DMS79 treated with DMSO at 0.1 percent for 48 hours (cell line): ENCODE results near the gene COL8A1.
A peak's percentile ranks its signal among the peaks of the same experiment; 100 is the strongest.
"Not testable (repeated sequence)": the region's sequence is repeated elsewhere in the genome, so short reads cannot be mapped to it uniquely, and the experiment has no call there.

Experiments
- DNase-seq: peaks from one replicate; lab custom pipeline; 2025; lab: John Stamatoyannopoulos, UW

Gene COL8A1

DNA sequence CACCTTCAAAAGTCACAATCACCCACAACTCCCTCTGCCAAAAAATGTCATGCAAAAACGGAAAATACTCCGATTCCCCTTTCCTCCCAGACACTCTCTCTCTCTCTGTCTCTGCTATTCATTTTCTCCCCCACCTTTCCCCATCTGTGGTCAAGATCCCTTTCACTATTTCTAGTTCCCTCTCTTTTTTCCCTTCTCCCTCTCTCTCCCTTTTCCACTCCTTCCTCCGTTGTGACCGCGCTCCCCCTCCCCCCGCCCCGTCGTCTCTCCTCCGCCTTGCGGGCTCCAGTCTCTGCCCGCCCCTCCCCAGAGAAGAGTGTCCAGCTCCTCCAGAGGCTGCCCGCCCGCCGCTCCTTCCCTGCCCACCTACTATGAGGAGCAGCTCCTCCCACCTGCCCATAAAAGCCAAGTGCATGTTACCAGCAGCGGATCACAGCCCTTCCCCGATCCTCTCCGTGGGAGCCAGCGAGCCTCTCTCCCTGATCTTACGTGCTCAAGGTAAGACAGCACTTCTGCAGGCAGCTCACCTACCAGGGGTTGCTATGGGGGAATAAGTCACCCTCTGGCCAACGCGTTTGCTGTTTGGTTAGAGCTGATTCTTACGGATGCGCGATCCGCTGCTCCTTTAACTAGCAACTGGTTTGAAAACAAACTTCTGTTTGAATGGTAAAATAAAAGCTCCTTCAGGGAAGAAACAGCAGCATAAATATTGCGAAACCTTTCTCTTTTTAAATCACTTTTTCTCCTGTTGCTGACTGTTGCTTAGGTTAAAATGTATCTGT, at the start of gene COL8A1:
COL8A1 (plus strand) TSS at position 428 of the 782 bp plus-strand sequence. CDS start 152,089 bp downstream, outside the sequence.
- no peak for DNase-seq

DNA sequence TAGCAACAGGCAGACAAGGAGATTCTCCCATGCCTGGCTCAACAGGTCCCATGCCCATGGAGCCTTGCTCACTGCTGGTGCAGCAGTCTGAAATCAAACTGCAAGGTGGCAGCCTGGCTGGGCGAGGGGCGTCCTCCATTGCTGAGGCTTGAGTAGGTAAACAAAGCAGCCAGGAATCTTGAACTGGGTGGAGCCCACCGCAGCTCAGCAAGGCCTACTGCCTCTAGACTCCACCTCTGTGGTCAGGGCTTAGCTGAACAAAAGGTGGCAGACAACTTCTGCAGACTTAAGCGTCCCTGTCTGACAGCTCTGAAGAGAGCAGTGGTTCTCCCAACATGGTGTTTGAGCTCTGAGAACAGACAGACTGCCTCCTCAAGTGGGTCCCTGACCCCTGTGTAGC, 49.2 kb upstream of the COL8A1 start:
- not testable (repeated sequence) for DNase-seq

DNA sequence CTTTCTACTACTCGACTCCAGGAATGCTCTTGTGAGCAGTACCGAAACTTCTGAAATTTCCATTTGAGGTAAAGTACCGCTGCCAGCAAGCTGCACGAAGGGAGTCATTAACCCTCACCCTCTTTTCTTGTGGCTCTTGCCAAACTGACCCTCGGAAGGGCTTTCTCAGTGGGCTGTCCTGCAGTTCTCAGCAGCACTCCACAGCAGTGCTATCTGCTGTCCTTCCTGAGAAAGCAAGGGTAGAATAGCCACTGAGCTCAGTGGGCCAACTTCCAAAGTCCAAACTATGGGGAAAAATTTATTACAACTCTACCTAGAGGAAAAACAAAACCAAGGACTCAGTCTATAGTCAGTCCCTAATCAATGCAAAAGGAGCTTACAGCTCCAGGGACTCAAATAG, 38.5 kb upstream of the COL8A1 start:
- DNase-seq: no peak

DNA sequence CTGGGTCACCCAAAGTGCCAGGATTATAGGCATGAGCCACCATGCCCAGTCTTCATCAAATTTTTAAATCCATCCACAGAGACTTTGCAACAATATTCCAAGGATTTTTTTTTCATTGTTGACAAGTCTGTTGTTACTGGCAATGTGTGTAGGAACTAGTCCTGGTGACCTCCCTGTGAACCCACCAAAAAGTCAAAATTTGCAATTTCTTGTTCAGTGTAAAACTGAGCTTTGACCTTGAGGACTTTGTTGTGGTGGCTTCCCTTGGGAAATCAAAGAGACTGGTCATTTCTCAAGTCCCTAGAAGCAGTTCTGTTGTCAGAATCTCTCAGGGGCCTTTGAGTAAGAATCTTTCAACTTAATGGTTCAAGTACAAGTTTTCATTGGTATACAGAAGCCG, 36.9 kb upstream of the COL8A1 start:
- no peak for DNase-seq

DNA sequence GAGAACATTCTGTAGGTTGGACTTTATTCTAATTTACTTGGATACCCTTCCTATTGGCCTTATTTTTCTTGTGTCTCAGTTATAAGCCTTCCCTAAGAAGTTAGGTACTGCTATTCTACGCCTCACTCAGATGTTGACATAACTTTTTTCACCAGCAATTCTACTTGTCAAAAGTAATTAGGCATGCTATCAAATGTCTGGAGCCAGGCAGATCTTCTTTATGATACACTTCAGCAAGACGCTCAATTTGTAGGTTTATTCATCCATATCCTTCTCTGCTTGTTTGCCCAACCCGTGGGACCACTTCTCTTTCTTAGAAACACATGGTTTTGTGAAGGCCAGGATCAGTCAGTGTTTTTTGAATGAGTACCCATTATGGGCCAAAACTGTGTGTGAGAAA, 36.2 kb upstream of the COL8A1 start:
- DNase-seq: peak; percentile 2

DNA sequence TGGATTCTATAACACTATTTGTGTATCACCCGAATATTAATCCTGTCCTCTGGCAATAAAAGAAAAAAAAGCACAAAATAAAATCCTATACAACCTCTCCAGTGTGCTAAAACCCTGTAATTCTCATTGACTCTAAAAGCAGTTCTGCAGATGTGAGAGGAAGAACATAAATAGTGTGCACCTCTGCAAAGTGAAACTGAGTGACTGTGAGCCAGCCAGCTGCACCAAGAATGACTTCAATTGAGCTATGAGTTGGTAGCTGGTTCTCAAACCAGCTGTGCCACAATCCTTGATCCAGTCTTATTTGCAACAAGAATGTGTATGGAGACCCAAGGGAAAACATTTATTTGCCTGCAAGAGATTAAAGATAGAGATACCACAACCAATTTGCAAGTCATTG, 31.2 kb upstream of the COL8A1 start:
- no peak for DNase-seq

DNA sequence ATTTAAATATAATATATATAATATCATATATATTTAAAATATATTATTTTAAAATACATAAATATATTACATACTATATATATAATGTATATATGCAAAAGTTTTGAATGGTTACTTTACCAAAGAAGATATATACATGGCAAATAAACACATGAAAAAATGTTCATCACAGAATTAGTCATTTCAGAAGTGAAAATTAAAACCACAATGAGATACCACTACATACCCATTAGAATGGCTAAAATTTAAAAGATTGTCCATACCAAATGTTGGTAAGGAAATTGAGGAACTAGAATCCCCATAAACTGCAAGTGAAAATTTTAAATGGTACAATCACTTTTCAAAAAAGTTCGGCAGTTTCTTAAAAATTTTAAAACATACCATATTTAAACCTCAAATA, 23.6 kb upstream of the COL8A1 start:
- no peak for DNase-seq

DNA sequence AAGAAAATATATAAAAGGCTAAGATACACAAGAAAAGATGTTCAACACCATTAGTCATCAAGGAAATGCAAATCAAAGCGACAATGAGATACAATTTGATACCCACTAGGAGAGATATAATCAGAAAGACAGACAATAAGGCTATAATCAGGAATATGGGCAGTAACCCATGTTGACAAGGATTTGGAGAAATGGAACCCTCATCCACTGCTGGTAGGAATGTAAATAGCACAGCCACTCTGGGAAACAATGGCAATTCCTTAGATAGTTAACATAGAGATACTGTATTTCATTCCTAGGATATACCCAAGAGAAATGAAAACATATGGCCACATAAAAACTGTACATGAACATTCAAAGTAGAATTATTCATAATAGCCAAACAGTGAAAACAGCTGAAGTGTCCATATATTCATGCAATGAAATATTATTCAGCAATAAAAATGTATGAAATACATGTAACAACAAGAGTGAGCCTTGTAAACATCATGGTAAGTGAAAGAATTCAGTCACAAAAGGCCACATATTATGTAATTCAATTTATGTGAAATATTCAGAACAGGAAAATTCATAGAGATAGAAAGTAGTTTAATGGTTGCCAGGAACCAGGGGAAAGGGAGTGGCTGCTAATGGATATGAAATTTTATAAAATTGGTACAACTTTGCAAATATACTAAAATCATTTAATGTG, 18.2 kb upstream of the COL8A1 start:
- no peak for DNase-seq

DNA sequence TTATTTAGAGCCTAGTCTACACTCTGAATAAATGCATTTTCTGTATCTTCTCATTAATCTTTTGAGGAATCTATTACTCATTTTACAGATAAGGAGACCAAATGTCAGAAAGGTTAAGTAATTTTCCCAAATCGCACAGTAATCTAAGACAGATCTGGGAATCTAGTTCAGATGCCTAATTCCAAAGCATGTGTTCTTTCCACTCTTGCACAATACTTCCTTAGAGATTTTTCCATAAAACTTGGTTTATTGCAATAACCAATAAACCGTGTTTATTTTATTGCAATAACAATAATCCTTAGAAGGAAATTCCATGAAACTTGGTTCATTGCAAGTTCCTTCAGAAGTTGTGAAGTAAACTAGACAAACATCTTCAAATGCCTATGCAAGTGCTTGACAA, 17.4 kb upstream of the COL8A1 start:
- no peak for DNase-seq

DNA sequence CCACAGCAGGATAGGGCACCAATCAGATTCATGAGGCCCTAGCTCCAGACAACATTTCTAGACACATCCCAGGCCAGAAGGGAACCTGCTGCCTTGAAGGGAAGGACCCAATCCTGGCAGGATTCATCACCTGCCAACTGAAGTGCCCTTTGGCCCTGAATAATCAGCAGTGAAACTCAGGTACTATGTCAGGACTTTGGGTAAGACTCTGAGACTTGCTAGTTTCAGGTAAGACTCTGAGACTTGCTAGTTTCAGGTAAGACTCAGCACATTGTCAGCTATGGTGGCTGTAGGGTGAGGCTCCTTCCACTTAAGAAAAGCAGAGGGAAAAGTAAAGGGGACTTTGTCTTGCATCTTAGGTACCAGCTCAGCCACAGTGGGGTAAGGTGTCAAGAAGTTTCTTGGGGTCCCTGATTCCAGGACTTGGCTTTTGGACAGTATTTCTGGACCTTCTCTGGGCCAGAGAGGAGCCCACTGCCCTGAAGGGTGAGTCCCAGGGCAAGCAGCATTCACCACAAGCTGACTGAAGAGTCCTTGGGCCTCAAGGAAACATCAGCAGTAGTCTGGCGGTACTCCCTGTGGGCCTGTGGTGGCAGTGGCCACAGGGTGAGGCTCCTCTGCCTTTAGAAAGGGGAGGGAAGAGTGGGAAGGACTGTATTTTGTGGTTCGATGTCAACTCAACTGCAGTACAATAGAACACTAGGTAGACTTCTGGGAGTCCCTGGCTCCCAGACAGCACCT, 13.7 kb upstream of the COL8A1 start:
- DNase-seq: no peak

DNA sequence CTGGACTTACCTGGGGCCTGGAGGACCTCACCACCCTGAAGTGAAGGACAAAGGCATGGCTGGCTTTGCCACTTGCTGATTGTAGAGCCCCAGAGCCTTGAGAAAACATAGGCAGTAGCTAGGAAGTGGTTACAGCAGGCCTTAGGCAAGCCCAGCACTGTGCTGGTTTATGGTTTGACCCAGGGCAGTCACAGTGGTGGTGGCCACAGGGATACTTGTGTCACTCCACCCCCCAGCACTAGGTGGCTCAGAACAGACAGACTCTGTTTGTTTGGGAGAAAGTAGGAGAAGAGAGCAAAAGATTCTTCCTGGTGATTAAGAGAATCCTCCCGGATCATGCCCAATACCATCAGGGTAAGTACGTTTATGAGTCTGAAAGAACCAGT, 13.2 kb upstream of the COL8A1 start:
- DNase-seq: no peak

DNA sequence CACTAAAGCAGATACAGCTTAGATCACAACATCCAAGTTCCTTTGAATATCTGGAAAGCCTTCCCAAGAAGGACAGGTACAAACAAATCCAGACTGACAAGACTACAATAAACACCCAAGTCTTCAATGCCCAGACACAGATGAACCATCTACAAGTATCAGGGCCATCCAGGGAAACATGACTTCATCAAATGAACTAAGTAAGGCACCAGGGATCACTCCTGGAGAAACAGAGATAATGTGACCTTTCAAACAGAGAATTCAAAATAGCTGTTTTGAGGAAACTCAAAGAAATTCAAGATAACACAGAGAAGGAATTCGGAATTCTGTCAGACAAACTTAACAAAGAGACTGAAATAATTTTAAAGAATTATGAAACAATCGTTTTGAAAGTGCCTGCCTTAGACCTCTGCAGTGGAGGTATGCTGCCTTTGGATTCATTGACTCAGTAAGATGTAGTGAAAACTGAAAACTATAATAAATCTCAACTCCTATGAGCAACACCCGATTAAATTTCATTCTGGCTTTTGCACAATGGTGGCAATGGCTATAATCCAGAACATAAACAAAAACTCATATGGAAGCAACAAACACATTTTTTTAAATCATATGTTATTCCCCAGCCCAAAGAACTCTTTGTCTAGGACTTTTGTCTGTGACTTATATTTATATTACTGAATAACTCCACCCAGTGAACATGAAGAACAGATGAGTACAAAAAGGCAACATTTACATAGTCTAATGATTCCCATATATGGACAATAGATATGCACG, 12.6 kb upstream of the COL8A1 start:
- no peak for DNase-seq

DNA sequence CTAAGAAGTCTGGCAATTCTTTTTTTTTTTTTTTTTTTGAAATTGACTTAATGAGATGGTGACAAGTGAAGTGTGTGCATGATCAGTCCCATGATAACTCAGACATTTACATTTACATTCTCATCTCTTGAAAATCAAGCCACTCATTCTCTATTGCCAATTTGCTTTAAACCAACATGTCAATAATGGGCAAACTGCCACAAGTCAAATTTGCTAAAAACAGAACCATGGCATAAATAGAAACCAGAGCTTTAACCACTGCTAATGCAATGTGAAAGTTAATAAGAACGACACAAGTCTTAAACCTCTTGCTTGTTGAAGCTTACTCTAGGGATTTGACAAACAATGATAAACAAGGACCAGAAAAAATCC, 12.0 kb upstream of the COL8A1 start:
- no peak for DNase-seq

DNA sequence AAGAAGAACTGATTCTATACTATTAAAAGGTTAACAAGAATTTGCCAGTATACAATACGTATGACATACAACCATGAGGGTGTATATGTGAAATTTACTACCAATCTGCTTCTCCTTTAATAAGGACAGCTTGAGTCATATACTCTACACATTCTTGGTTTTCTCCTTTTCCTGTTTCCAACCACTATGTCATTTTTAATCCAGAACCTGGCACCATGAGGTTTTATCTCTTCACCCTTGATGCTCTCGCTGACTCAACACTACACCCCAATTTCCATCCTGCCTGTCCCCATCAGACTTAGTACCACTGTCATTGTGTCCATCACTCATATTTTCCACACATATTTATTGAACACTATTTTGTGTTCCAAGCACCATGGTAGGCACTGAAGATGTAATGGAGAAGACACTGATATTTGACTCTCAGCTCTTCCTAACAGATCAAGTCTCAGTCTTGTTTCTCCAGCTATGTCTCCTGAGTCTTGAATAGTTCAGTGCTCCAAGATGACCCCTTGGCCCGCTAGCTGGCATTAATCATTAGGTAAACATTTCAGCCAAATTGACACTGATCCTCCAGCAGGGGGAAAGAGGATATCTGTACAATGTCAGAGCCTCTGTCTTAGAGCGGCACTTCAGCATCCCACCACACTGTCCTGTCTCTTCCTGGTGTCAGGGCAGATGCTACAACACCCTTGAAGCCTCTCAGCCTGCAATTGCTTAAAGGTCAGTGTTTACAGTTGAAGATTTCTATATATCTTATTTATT, 11.2 kb upstream of the COL8A1 start:
- no peak for DNase-seq

DNA sequence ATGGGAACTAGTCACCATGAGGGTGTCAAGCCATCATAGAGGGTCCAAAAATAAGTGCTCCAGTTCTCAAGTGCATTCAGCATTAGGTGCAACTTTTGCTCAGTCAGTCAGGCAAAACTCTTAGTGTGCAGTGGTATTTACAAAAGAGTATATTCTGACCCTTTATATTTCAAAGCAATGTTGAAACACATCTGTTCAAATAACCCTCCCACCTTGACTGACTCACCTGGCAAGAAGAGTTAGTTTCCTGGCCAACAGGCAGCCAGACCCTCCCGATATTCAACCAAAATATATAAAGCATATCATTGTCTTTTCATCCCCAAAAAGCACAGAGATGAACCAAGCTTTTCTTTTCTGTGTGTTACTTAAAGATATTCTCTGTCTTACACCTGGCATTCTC, 7.6 kb upstream of the COL8A1 start:
- DNase-seq: no peak

DNA sequence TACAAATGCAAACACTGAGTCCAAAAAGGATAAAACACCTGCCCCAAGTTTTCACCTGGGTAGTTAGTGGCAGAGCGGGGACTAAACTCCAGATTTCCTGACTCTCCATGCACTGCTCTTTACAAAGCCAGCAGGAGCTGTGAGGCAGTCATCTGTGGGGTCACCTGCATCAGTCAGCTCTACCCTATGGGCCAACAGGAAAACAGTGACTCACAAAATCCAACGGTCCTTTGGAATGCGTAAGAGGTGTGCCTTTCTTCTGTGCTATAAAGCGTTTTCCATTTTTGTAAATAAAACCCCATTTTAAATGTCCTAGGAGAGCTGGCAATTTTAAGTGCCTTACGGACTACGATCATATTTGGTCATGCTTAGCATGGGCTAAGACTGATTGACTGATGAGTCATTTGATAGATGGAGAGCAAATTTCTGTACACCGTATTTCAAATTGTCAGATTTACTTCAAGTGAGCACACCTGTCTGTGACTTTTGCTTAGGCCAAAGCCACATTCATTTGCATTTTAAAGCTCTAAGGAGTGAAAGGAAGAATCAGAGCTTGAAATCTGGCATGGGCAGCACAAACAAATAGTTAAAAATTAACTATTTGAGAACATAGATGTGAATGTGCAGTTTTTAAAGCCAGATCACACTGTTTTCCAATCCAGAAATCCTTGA, 4.4 kb upstream of the COL8A1 start:
- no peak for DNase-seq

DNA sequence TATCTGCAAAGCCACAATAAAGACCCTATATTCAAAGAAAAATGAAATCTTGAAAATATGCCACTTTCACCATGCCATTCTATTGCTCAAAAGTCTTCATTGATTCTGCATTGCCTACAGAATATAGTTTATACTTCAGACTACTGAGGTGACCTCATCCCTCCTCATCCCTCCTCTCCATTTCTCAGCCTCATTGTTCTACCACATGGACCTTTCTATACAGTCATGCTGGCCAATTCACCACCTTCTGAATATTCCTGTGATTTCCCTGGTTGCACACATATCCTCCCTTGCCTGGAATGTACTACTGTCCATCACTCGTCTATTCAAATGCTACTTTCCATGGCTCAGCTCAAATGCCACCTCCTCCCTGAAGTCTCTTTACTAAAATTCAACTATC, 3.5 kb upstream of the COL8A1 start:
- no peak for DNase-seq

DNA sequence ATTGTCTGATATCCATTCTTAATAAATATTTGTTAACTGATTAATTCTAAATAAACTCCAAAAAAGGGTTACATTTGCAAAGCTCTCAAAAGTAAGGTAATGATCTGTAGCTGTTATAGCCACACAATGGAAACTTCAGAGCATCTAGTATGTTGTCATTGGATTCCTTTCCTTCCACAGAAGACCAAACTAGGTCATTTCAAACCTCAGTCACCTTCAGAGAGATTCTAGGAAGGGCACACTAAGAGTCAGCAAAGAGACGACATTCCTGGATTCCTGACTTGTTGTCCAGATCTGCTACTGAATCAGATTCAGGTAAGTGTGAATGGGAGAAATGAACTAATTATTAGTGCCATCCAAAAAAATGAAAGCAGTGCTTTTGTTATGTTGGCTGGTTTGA, 3.0 kb upstream of the COL8A1 start:
- no peak for DNase-seq

DNA sequence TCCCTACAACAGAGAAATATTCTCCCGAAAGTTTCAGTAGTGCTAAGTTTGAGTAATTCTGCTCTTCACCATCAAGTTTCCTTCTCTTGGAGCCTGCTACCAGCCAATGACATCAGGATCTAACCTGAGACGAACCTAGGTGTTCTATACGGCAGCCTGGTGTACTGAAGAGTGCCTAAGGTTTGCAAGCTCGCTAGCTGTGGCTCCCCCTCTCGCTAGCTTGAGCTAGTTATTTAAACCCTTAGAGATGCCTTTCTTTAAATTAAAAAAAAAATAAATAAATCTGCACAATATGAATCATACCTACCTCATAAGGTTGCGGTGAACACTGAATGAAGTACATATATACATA, 1.4 kb upstream of the COL8A1 start:
- DNase-seq: no peak

DNA sequence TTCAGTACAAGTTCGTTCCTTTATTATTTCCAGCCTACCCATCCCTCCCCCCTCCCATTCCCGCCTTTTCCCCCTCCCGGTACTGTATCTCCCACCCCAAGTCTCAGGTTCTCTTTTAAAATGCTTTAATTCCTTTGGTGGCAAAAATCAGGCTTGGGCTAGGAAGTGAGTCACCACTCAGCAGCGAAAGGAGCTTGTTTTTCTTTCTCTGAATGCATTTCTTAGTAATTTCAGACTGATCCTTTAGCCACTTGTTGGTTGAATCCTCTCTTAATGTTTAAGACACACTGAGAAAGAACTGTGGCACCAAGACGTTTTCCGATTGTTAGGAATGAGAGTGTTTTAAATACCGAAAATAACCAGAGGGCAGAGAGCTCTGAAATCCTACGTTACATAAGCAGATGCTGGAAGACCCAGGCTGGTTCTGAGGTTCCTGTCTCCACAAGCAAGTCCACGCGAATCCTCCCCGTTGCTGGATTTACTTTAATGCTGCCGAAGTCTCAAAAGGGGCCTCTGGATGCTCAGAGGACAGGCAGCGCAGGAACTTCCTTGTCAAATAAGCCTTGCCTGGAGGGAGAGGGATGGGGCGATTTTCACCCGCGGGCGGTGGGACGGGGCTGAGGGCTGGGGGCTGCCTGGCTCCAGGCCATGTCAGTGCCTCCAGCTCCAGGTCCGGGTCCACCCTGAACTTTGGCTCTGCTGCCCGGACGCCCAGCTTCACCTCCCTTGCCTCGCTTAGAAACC, 854 bp upstream of the COL8A1 start:
- DNase-seq: no peak
